ENCODE data around the gene NOL8. TPM values are rescaled to one million over a fixed set of nuclear protein-coding genes. Genes with fewer than 3 reads are reported as not detected.

The NOL8 gene
- total RNA-seq, 1 donor = 28.2 TPM

DNA sequence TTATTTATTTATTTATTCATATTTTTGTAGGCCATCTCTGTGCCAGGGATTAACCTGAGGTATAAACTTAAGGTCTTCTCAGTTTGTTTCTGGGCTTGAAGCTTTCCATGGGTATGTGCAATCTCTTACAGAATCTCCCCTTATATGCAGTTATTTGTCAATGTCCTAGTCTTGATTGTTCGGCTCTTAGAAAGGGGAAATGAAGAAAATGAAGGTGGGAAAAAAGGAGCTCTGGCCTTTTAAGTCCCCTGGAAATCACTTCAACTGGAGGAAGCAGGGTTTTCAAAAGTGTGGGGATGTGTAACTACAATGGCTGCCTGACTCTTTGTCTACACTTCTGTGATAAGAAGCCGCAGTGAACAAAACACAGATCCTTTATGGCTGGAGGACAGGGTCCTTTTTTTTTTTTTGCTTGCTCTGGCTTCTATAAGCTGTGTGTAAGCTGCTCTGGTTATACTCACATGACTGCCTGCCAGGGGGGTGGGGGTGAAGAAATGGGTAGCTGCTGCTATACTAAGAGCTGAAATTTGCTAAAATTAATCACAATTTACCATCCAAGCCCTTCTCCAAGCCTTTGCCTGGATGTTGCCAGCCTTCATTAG lies 34.3 kb upstream of the NOL8 start:
- Histone ChIP-seq H2AFZ (ENCODE audit: low read length) (peak overlapping the region; percentile 65), H3K79me2 (ENCODE audit: insufficient read depth, low read length) (no peaks in the 10 kb centered on the region), H3K36me3 (ENCODE audit: insufficient read depth, low read length) (no peaks in the 10 kb centered on the region), H3K27ac (ENCODE audit: low read depth, low read length) (no peak overlapping the region), H3K4me1 (ENCODE audit: insufficient read depth, low read length) (no peaks in the 10 kb centered on the region), H3K27me3 (ENCODE audit: insufficient read depth, low read length) (no peaks in the 10 kb centered on the region), H4K20me1 (ENCODE audit: insufficient read depth, low read length) (no peaks in the 10 kb centered on the region), H3K9me3 (ENCODE audit: low read depth, low read length) (no peaks in the 10 kb centered on the region), H3K4me2 (ENCODE audit: insufficient read depth, low read length) (no peak overlapping the region), H3K4me3 (ENCODE audit: insufficient read depth, low read length) (no peak overlapping the region)
- DNase-seq (ENCODE audit: insufficient read length, low spot score, missing footprints) = no peak
- TF ChIP-seq, protein P1, sequence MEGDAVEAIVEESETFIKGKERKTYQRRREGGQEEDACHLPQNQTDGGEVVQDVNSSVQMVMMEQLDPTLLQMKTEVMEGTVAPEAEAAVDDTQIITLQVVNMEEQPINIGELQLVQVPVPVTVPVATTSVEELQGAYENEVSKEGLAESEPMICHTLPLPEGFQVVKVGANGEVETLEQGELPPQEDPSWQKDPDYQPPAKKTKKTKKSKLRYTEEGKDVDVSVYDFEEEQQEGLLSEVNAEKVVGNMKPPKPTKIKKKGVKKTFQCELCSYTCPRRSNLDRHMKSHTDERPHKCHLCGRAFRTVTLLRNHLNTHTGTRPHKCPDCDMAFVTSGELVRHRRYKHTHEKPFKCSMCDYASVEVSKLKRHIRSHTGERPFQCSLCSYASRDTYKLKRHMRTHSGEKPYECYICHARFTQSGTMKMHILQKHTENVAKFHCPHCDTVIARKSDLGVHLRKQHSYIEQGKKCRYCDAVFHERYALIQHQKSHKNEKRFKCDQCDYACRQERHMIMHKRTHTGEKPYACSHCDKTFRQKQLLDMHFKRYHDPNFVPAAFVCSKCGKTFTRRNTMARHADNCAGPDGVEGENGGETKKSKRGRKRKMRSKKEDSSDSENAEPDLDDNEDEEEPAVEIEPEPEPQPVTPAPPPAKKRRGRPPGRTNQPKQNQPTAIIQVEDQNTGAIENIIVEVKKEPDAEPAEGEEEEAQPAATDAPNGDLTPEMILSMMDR (IDR thresholded peaks at IDR 0.05; ENCODE audit: extremely low read depth, low read depth, low read length) = no peak

DNA sequence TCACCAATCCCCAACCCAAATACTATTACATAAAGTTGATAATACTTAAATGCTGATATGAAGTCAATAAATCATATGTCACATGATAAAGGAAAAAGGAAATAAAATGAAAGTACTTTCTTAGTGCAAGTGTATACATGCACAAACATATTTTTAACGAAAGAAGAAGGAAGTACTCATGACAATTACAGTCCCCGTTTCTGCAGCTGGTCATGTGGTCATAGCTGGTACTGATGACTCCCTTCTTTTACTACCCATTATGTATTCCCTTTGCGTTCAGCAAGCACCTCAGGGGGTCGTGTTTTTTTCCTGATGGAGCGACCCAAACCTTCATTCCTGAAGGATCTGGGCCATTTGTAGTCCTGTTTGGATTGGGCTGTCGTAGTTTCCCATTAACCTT lies 27.9 kb upstream of the NOL8 start:
- Histone ChIP-seq H3K27me3 (ENCODE audit: insufficient read depth, low read length) (no peaks in the 10 kb centered on the region), H3K9me3 (ENCODE audit: low read depth, low read length) (no peaks in the 10 kb centered on the region), H3K36me3 (ENCODE audit: insufficient read depth, low read length) (no peaks in the 10 kb centered on the region), H3K4me1 (ENCODE audit: insufficient read depth, low read length) (peaks cover 13% of the 10 kb centered on the region), H3K79me2 (ENCODE audit: insufficient read depth, low read length) (no peaks in the 10 kb centered on the region), H3K27ac (ENCODE audit: low read depth, low read length) (no peak overlapping the region), H2AFZ (ENCODE audit: low read length) (no peak overlapping the region), H3K4me3 (ENCODE audit: insufficient read depth, low read length) (no peak overlapping the region), H3K4me2 (ENCODE audit: insufficient read depth, low read length) (no peak overlapping the region), H4K20me1 (ENCODE audit: insufficient read depth, low read length) (no peaks in the 10 kb centered on the region)
- TF ChIP-seq, protein P1 (IDR thresholded peaks at IDR 0.05; ENCODE audit: extremely low read depth, low read depth, low read length) = no peak
- DNase-seq (ENCODE audit: insufficient read length, low spot score, missing footprints) = no peak

DNA sequence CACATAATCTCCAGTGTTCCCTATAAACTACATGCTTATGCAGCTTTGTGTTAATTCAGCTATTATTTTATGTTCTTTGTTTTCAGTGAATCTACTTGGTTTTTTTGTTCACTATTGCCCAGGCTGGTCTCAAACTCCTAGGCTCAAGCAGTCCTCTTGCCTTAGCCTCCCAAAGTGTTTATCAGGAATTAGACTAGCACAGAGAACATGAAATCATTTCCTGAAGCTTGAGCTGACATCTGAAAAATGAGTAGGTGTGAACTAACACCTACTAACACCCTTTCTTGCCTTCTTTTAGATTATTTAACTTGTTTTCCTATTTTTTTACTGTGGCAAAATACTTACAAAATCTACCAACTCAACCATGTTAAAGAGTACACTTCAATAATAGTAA lies 25.6 kb upstream of the NOL8 start:
- Histone ChIP-seq H4K20me1 (ENCODE audit: insufficient read depth, low read length) (no peaks in the 10 kb centered on the region), H3K27me3 (ENCODE audit: insufficient read depth, low read length) (no peaks in the 10 kb centered on the region), H3K36me3 (ENCODE audit: insufficient read depth, low read length) (no peaks in the 10 kb centered on the region), H3K9me3 (ENCODE audit: low read depth, low read length) (no peaks in the 10 kb centered on the region), H3K4me3 (ENCODE audit: insufficient read depth, low read length) (no peak overlapping the region), H2AFZ (ENCODE audit: low read length) (peak overlapping the region; percentile 72), H3K4me1 (ENCODE audit: insufficient read depth, low read length) (peaks cover 13% of the 10 kb centered on the region), H3K79me2 (ENCODE audit: insufficient read depth, low read length) (no peaks in the 10 kb centered on the region), H3K4me2 (ENCODE audit: insufficient read depth, low read length) (peak overlapping the region; percentile 66), H3K27ac (ENCODE audit: low read depth, low read length) (peak overlapping the region; percentile 78)
- TF ChIP-seq, protein P1 (IDR thresholded peaks at IDR 0.05; ENCODE audit: extremely low read depth, low read depth, low read length) = no peak
- no peak for DNase-seq (ENCODE audit: insufficient read length, low spot score, missing footprints)

DNA sequence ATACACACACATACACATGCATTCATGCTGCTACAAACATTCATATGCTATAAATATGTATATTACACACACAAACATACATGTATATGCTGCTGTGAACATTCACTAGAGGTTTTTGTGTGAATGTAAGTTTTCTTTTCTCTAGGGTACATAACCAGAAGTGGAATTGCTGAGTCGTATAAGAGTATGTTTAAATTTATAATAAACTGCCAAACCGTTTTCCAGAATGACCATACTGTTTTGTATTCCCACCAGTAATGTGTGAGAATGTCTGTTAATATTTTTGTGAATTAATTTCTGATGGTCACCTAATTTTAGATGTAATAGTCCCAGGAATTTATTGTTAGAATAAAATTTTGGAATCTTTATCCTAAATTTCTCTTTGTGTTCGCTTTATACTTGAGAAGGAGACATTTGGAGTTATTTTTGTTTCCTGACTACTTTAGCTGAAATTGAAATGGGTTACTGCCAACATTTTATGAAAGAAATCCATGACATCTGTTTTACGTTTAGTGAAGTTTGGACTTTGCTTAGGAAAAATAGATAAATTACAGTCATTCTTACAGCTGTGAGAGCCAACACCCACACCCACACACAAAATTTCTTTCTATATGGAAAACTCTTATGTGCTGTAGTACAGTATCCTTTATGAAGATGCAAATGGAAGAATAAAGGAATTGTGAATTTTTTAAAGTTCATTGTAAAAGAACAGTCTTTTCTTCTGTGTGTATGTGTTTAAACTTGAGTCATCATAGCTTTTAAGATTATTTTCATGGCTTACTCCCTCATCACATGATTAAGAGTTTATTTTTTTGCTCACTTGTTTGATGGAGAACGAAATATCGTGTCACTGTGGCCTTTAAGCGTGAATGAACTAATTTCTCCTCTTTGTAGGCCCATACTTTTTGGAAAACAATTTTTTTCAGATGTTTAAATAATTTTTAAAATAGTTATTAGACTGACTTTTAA lies 24.9 kb upstream of the NOL8 start:
- Histone ChIP-seq H3K4me2 (ENCODE audit: insufficient read depth, low read length) (peak overlapping the region; percentile 66), H3K27ac (ENCODE audit: low read depth, low read length) (peak overlapping the region; percentile 78), H3K4me1 (ENCODE audit: insufficient read depth, low read length) (peaks cover 13% of the 10 kb centered on the region)

More for the DNA sequence above, 24.9 kb upstream of the NOL8 start:
- Histone ChIP-seq H2AFZ (ENCODE audit: low read length) (peak overlapping the region; percentile 71), H4K20me1 (ENCODE audit: insufficient read depth, low read length) (no peaks in the 10 kb centered on the region), H3K27me3 (ENCODE audit: insufficient read depth, low read length) (no peaks in the 10 kb centered on the region), H3K4me3 (ENCODE audit: insufficient read depth, low read length) (peak overlapping the region; percentile 36), H3K79me2 (ENCODE audit: insufficient read depth, low read length) (no peaks in the 10 kb centered on the region), H3K36me3 (ENCODE audit: insufficient read depth, low read length) (no peaks in the 10 kb centered on the region), H3K9me3 (ENCODE audit: low read depth, low read length) (no peaks in the 10 kb centered on the region)
- TF ChIP-seq, protein P1 (IDR thresholded peaks at IDR 0.05; ENCODE audit: extremely low read depth, low read depth, low read length) = no peak
- DNase-seq (ENCODE audit: insufficient read length, low spot score, missing footprints) = peak; percentile 84
